HT1080 (cell line): Measurements from ENCODE around the gene RYR2. TPM values are rescaled to one million over a fixed set of nuclear protein-coding genes. Genes with fewer than 3 reads are reported as not detected.

ENCODE experiments used
- DNase-seq: peaks from one replicate; pipeline ENCODE4 v3.0.0-alpha.2; 2015; ENCODE audit warnings: low read depth
- polyA plus RNA-seq, 2 experiments: library from polyadenylated mRNA; depleted of rRNA; stranded (reverse); fragments of >200 nt; gene quantifications; 2 replicates each; pipeline ENCODE4 v1.2.3, GENCODE V29; 2015
- total RNA-seq: library from RNA; depleted of rRNA; stranded (reverse); fragments of >200 nt; shearing (Covaris generic); gene quantifications from 2 replicates; pipeline ENCODE4 v1.2.3, GENCODE V29; 2014; rRNA removed

The RYR2 gene
- total RNA-seq = 0.40 and 0.57 TPM in 2 replicates
- polyA plus RNA-seq (2015; cell fraction: cytosol; rRNA removed) = 0.14 and 0.33 TPM in 2 replicates
- 1.7 and 3.1 TPM in 2 replicates for polyA plus RNA-seq (2015; cell fraction: nucleus; rRNA removed)

- no peak for DNase-seq
Measured at GRCh38 chr1:237041795-237042525, at the start of gene RYR2. TSS of gene RYR2 (plus strand) at chr1:237042184. CDS start at chr1:237042522, 338 bp downstream.

GRCh38 chr1:236992449-236992848 is 49.5 kb upstream of the RYR2 start:
- no peak for DNase-seq

GRCh38 chr1:236994450-236994849 is 47.5 kb upstream of the RYR2 start:
- no peak for DNase-seq

GRCh38 chr1:236997361-236997760 is 44.6 kb upstream of the RYR2 start:
- DNase-seq = no peak

GRCh38 chr1:236997882-236998281 is 44.1 kb upstream of the RYR2 start:
- DNase-seq = no peak

- no peak for DNase-seq
Measured at GRCh38 chr1:236998546-236998945, 43.4 kb upstream of the RYR2 start.

- DNase-seq = no peak
Measured at GRCh38 chr1:237000191-237000590, 41.8 kb upstream of the RYR2 start.

- DNase-seq = no peak
Measured at GRCh38 chr1:237003516-237003915, 38.5 kb upstream of the RYR2 start.

- no peak for DNase-seq
Measured at GRCh38 chr1:237004116-237004515, 37.9 kb upstream of the RYR2 start, which contains the start of gene MT1HL1. TSS of gene MT1HL1 (minus strand) at chr1:237004441. CDS start at chr1:237004372, 69 bp downstream.

- DNase-seq = no peak
Measured at GRCh38 chr1:237005674-237006073, 36.3 kb upstream of the RYR2 start.

- DNase-seq = no peak
Measured at GRCh38 chr1:237007147-237007881, 34.7 kb upstream of the RYR2 start.

GRCh38 chr1:237009611-237010010 is 32.4 kb upstream of the RYR2 start:
- DNase-seq = no peak

- no peak for DNase-seq
Measured at GRCh38 chr1:237011432-237011831, 30.6 kb upstream of the RYR2 start.

- no peak for DNase-seq
Measured at GRCh38 chr1:237012361-237012760, 29.6 kb upstream of the RYR2 start.

- DNase-seq = peak; percentile 91
Measured at GRCh38 chr1:237012788-237013383, 29.1 kb upstream of the RYR2 start.

- DNase-seq = no peak
Measured at GRCh38 chr1:237013608-237014007, 28.4 kb upstream of the RYR2 start.

GRCh38 chr1:237016626-237017025 is 25.4 kb upstream of the RYR2 start:
- no peak for DNase-seq

GRCh38 chr1:237018896-237019295 is 23.1 kb upstream of the RYR2 start:
- DNase-seq = no peak

- no peak for DNase-seq
Measured at GRCh38 chr1:237025358-237026074, 16.5 kb upstream of the RYR2 start.

GRCh38 chr1:237029240-237029639 is 12.7 kb upstream of the RYR2 start:
- no peak for DNase-seq

GRCh38 chr1:237029850-237030535 is 12.0 kb upstream of the RYR2 start:
- DNase-seq = no peak
